Rectal smooth muscle tissue (tissue), 1 donor: Measurements from ENCODE around the gene PRXL2B.
A peak's percentile ranks its signal among the peaks of the same experiment; 100 is the strongest.

Experiments used
- H3K27ac ChIP-seq: one replicate; pipeline ENCODE4 v1.7.0; 2013; ENCODE audit warnings: low read depth, low read length, inconsistent platforms
- H3K27me3 ChIP-seq: one replicate; pipeline ENCODE4 v1.7.0; 2013; ENCODE audit warnings: low read length; ENCODE audit not compliant: control insufficient read depth, insufficient read depth
- H3K36me3 ChIP-seq: one replicate; pipeline ENCODE4 v1.7.0; 2013; ENCODE audit warnings: low read length; ENCODE audit not compliant: control insufficient read depth, insufficient read depth
- H3K4me1 ChIP-seq: one replicate; pipeline ENCODE4 v1.7.0; 2013; ENCODE audit warnings: low read length; ENCODE audit not compliant: control insufficient read depth, insufficient read depth
- H3K4me3 ChIP-seq: one replicate; pipeline ENCODE4 v1.7.0; 2013; ENCODE audit warnings: low read length
- H3K9ac ChIP-seq: one replicate; pipeline ENCODE4 v1.7.0; 2013; ENCODE audit warnings: low read length

The PRXL2B gene

GRCh38 chr1:2586154-2587070 is at the start of gene PRXL2B:
Gene PRXL2B (plus strand): TSS chr1:2586777. CDS start chr1:2586886, 109 bp downstream.
- Histone ChIP-seq H3K4me1 (no peaks in the 10 kb centered on the region), H3K9ac (peak within 1 kb of the TSS; percentile 69), H3K27ac (peak within 1 kb of the TSS; percentile 95), H3K36me3 (peaks cover 3% of the 10 kb centered on the region), H3K27me3 (no peaks in the 10 kb centered on the region), H3K4me3 (peak within 1 kb of the TSS; percentile 81)

- Histone ChIP-seq H3K4me3 (no peak overlapping the region), H3K27ac (no peak overlapping the region), H3K4me1 (no peaks in the 10 kb centered on the region), H3K36me3 (no peaks in the 10 kb centered on the region), H3K27me3 (peaks cover 21% of the 10 kb centered on the region), H3K9ac (no peak overlapping the region)
These were observed 48.8 kb upstream of the PRXL2B start for GRCh38 chr1:2537784-2538115.

GRCh38 chr1:2538376-2538775 is 48.2 kb upstream of the PRXL2B start:
- peaks cover 21% of the 10 kb centered on the region for H3K27me3 ChIP-seq
- H3K9ac ChIP-seq: no peak overlapping the region
- H3K4me3 ChIP-seq: no peak overlapping the region
- H3K36me3 ChIP-seq: no peaks in the 10 kb centered on the region
- H3K4me1 ChIP-seq: no peaks in the 10 kb centered on the region
- H3K27ac ChIP-seq: no peak overlapping the region

- H3K27ac ChIP-seq: no peak overlapping the region
- no peaks in the 10 kb centered on the region for H3K36me3 ChIP-seq
- H3K4me1 ChIP-seq: no peaks in the 10 kb centered on the region
- H3K9ac ChIP-seq: no peak overlapping the region
- peaks cover 21% of the 10 kb centered on the region for H3K27me3 ChIP-seq
- H3K4me3 ChIP-seq: no peak overlapping the region
These were observed 47.7 kb upstream of the PRXL2B start for GRCh38 chr1:2538872-2539271.

- no peak overlapping the region for H3K9ac ChIP-seq
- no peaks in the 10 kb centered on the region for H3K36me3 ChIP-seq
- H3K27ac ChIP-seq: no peak overlapping the region
- H3K4me1 ChIP-seq: no peaks in the 10 kb centered on the region
- peaks cover 21% of the 10 kb centered on the region for H3K27me3 ChIP-seq
- no peak overlapping the region for H3K4me3 ChIP-seq
These were observed 47.2 kb upstream of the PRXL2B start for GRCh38 chr1:2539312-2539907.

- H3K27ac ChIP-seq: no peak overlapping the region
- H3K4me3 ChIP-seq: no peak overlapping the region
- no peak overlapping the region for H3K9ac ChIP-seq
- H3K4me1 ChIP-seq: no peaks in the 10 kb centered on the region
- no peaks in the 10 kb centered on the region for H3K36me3 ChIP-seq
- H3K27me3 ChIP-seq: peaks cover 16% of the 10 kb centered on the region
These were observed 45.6 kb upstream of the PRXL2B start for GRCh38 chr1:2540816-2541492.

GRCh38 chr1:2541619-2542245 is 44.8 kb upstream of the PRXL2B start:
- H3K27ac ChIP-seq: no peak overlapping the region
- no peaks in the 10 kb centered on the region for H3K36me3 ChIP-seq
- no peak overlapping the region for H3K4me3 ChIP-seq
- peaks cover 14% of the 10 kb centered on the region for H3K27me3 ChIP-seq
- no peaks in the 10 kb centered on the region for H3K4me1 ChIP-seq
- no peak overlapping the region for H3K9ac ChIP-seq

- Histone ChIP-seq H3K27me3 (peaks cover 13% of the 10 kb centered on the region), H3K9ac (no peak overlapping the region), H3K4me1 (no peaks in the 10 kb centered on the region), H3K4me3 (no peak overlapping the region), H3K36me3 (no peaks in the 10 kb centered on the region), H3K27ac (no peak overlapping the region)
These were observed 44.2 kb upstream of the PRXL2B start for GRCh38 chr1:2542246-2542915.

GRCh38 chr1:2543543-2544092 is 43.0 kb upstream of the PRXL2B start:
- H3K27me3 ChIP-seq: peaks cover 10% of the 10 kb centered on the region
- no peaks in the 10 kb centered on the region for H3K4me1 ChIP-seq
- H3K4me3 ChIP-seq: no peak overlapping the region
- no peak overlapping the region for H3K27ac ChIP-seq
- H3K36me3 ChIP-seq: no peaks in the 10 kb centered on the region
- H3K9ac ChIP-seq: no peak overlapping the region

- Histone ChIP-seq H3K27me3 (peaks cover 10% of the 10 kb centered on the region), H3K9ac (no peak overlapping the region), H3K4me3 (no peak overlapping the region), H3K4me1 (peaks cover 4% of the 10 kb centered on the region), H3K36me3 (no peaks in the 10 kb centered on the region), H3K27ac (no peak overlapping the region)
These were observed 42.3 kb upstream of the PRXL2B start for GRCh38 chr1:2544093-2544874.

- peaks cover 8% of the 10 kb centered on the region for H3K27me3 ChIP-seq
- H3K4me1 ChIP-seq: peaks cover 4% of the 10 kb centered on the region
- H3K27ac ChIP-seq: no peak overlapping the region
These were observed 41.5 kb upstream of the PRXL2B start for GRCh38 chr1:2544875-2545640.

More at GRCh38 chr1:2544875-2545640, 41.5 kb upstream of the PRXL2B start:
- H3K4me3 ChIP-seq: no peak overlapping the region
- H3K36me3 ChIP-seq: no peaks in the 10 kb centered on the region
- no peak overlapping the region for H3K9ac ChIP-seq
